Measurements from ENCODE around the gene SLC12A7.

DNA sequence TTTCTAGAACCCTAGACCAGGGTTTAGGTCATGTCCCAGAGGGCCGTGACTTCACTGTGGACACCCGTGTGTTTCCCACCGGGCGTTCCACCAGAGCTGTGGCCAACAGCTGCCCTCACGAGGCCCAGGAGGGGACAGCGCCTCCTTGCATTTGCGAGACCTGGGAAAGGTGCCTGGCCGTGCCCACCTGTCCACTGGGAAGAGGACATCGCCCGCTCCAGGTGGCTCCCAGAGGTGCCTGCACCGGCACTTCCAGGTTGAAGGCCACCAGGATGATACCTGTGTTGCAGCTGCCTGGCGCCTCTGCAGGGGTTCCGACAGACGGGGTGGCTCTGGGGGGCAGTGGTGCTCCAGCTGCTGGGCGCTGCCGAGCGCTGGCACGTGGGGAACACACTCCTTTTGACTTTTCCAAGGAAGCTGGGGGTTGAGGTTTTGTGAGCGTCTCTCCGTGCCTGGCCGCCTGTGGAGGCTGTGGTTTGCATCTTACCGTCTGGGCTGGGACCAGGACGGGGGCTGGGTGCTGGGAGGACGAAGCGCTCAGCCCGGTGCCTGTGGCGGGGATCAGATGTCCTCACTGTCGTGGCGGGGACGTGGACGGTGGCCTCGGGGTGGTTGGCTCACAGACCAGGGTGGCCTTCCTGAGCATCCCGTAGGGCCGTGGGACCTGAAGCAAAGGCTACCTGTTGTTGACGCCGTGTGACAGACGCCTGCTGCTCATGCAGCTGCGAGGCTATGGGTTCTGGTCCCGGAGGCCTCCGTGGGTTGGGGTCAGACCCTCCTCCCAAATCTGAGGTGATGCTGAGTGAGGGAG is 84.0 kb downstream of the SLC12A7 start:
- TF ChIP-seq POLR2A (IDR thresholded peaks at IDR 0.05) (no peak), POLR2AphosphoS5 (IDR thresholded peaks at IDR 0.05) (no peak), EP300 (IDR thresholded peaks at IDR 0.05) (no peak)
- TF ChIP-seq, protein P1, sequence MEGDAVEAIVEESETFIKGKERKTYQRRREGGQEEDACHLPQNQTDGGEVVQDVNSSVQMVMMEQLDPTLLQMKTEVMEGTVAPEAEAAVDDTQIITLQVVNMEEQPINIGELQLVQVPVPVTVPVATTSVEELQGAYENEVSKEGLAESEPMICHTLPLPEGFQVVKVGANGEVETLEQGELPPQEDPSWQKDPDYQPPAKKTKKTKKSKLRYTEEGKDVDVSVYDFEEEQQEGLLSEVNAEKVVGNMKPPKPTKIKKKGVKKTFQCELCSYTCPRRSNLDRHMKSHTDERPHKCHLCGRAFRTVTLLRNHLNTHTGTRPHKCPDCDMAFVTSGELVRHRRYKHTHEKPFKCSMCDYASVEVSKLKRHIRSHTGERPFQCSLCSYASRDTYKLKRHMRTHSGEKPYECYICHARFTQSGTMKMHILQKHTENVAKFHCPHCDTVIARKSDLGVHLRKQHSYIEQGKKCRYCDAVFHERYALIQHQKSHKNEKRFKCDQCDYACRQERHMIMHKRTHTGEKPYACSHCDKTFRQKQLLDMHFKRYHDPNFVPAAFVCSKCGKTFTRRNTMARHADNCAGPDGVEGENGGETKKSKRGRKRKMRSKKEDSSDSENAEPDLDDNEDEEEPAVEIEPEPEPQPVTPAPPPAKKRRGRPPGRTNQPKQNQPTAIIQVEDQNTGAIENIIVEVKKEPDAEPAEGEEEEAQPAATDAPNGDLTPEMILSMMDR (IDR thresholded peaks at IDR 0.05) = no peak
